ENCODE results near the gene LRRC14B. TPM values are rescaled to one million over a fixed set of nuclear protein-coding genes. Genes with fewer than 3 reads are reported as not detected.
"Not testable (repeated sequence)": the region's sequence is repeated elsewhere in the genome, so short reads cannot be mapped to it uniquely, and the experiment has no call there.

LRRC14B gene
- total RNA-seq, 1 donor from 2014 or later = not detected

- ATAC-seq = no peak
Measured at GRCh38 chr5:192970-193831, 1.9 kb downstream of the LRRC14B start.

GRCh38 chr5:194102-194501, 2.8 kb downstream of the LRRC14B start:
- no peak for ATAC-seq

GRCh38 chr5:194603-195209, 3.4 kb downstream of the LRRC14B start:
- ATAC-seq = no peak

GRCh38 chr5:195401-196160, 4.3 kb downstream of the LRRC14B start:
- ATAC-seq = no peak

GRCh38 chr5:196350-196749, 5.1 kb downstream of the LRRC14B start:
- ATAC-seq = peak; percentile 3

- not testable (repeated sequence) for ATAC-seq
Measured at GRCh38 chr5:197031-197430, 5.7 kb downstream of the LRRC14B start.

- ATAC-seq = no peak
Measured at GRCh38 chr5:197892-198489, 6.7 kb downstream of the LRRC14B start.

GRCh38 chr5:198516-199196, 7.4 kb downstream of the LRRC14B start:
- no peak for ATAC-seq

GRCh38 chr5:199197-199949, 8.1 kb downstream of the LRRC14B start:
- ATAC-seq = no peak

- ATAC-seq = no peak
Measured at GRCh38 chr5:199950-200645, 8.8 kb downstream of the LRRC14B start.

- no peak for ATAC-seq
Measured at GRCh38 chr5:200985-201384, 9.7 kb downstream of the LRRC14B start.

- no peak for ATAC-seq
Measured at GRCh38 chr5:201672-202071, 10.4 kb downstream of the LRRC14B start.

GRCh38 chr5:203246-203930, 12.1 kb downstream of the LRRC14B start:
- ATAC-seq = no peak

- ATAC-seq = no peak
Measured at GRCh38 chr5:204001-204400, 12.7 kb downstream of the LRRC14B start.

- ATAC-seq = no peak
Measured at GRCh38 chr5:204462-204861, 13.2 kb downstream of the LRRC14B start.

GRCh38 chr5:204966-205670, 13.8 kb downstream of the LRRC14B start:
- ATAC-seq = no peak

- no peak for ATAC-seq
Measured at GRCh38 chr5:206406-206805, 15.1 kb downstream of the LRRC14B start.

- no peak for ATAC-seq
Measured at GRCh38 chr5:206927-207536, 15.7 kb downstream of the LRRC14B start.

GRCh38 chr5:207599-207998, 16.3 kb downstream of the LRRC14B start:
- ATAC-seq = no peak

All from esophagus mucosa (tissue), 1 donor.